Neural progenitor cell (in vitro differentiated cells): Measurements from ENCODE around the gene TMEM178B.

Source experiments
- CTCF ChIP-seq: fragments of 200-600 bp; sonication (generic); IDR thresholded peaks from 2 replicates; pipeline ENCODE4 v1.5.1; 2017; ENCODE audit warnings: antibody characterized with exemption, mild to moderate bottlenecking
- EZH2 ChIP-seq: fragments of 200-600 bp; sonication (generic); IDR thresholded peaks from 2 replicates; pipeline ENCODE4 v1.6.1; 2017; ENCODE audit warnings: antibody characterized with exemption, mild to moderate bottlenecking, moderate library complexity
- EZH2phosphoT487 ChIP-seq: fragments of 200-600 bp; sonication (generic); IDR thresholded peaks from 2 replicates; pipeline ENCODE4 v1.6.1; 2017; ENCODE audit warnings: antibody characterized with exemption

GRCh38 chr7:141207661-141208060, 133.8 kb downstream of the TMEM178B start:
- TF ChIP-seq CTCF (no peak), EZH2phosphoT487 (no peak), EZH2 (no peak)
